Right renal pelvis (tissue), 4 donors: ENCODE measurements around the gene ARHGEF16. TPM values are rescaled to one million over a fixed set of nuclear protein-coding genes. Genes with fewer than 3 reads are reported as not detected.
A peak's percentile ranks its signal among the peaks of the same experiment; 100 is the strongest.

Source experiments
- DNase-seq, 4 donors: peaks; one replicate each; pipeline ENCODE4 v3.0.0-alpha.2; 2013; ENCODE audit warnings: low read depth in 4 of 4, low spot score in 3 of 4, missing footprints in 1 of 4
- polyA plus RNA-seq, 4 donors: library from polyadenylated mRNA; unstranded; fragments of 120-200 nt; gene quantifications; one replicate each; pipeline ENCODE4 v1.2.1, GENCODE V29; 2013; ENCODE audit not compliant: insufficient read length in 4 of 4

ARHGEF16 gene
- polyA plus RNA-seq, 4 donors = 16.1 to 25.7 (median 17.6) TPM

- no peak for DNase-seq
These were observed 42.5 kb downstream of the ARHGEF16 start for GRCh38 chr1:3496916-3497315.

GRCh38 chr1:3497521-3497920 is 43.1 kb downstream of the ARHGEF16 start:
- DNase-seq = no peak

GRCh38 chr1:3498246-3498930 is 43.9 kb downstream of the ARHGEF16 start:
- DNase-seq = no peak

- DNase-seq = no peak
These were observed 44.5 kb downstream of the ARHGEF16 start for GRCh38 chr1:3498986-3499385.

- DNase-seq = no peak
These were observed 45.1 kb downstream of the ARHGEF16 start for GRCh38 chr1:3499611-3500010.

- no peak for DNase-seq
These were observed 45.9 kb downstream of the ARHGEF16 start for GRCh38 chr1:3500265-3500835.

GRCh38 chr1:3501437-3501836 is 47.0 kb downstream of the ARHGEF16 start:
- DNase-seq = no peak

GRCh38 chr1:3501856-3502640 is 47.6 kb downstream of the ARHGEF16 start:
- peak; percentile 64 to 78 (median 67) for DNase-seq

- DNase-seq = no peak
These were observed 48.4 kb downstream of the ARHGEF16 start for GRCh38 chr1:3502641-3503524.

- no peak for DNase-seq
These were observed 49.0 kb downstream of the ARHGEF16 start for GRCh38 chr1:3503525-3503886.

- DNase-seq = no peak
These were observed 49.8 kb downstream of the ARHGEF16 start for GRCh38 chr1:3504151-3504821.

GRCh38 chr1:3504822-3505153 is 50.3 kb downstream of the ARHGEF16 start:
- DNase-seq = no peak

- no peak for DNase-seq
These were observed 50.7 kb downstream of the ARHGEF16 start for GRCh38 chr1:3505161-3505560.

- no peak for DNase-seq
These were observed 51.6 kb downstream of the ARHGEF16 start for GRCh38 chr1:3506041-3506440.

GRCh38 chr1:3506943-3507342 is 52.5 kb downstream of the ARHGEF16 start:
- no peak for DNase-seq

GRCh38 chr1:3507636-3508275 is 53.3 kb downstream of the ARHGEF16 start:
- no peak for DNase-seq

GRCh38 chr1:3508757-3509415 is 54.4 kb downstream of the ARHGEF16 start:
- no peak for DNase-seq

GRCh38 chr1:3509721-3510120 is 55.3 kb downstream of the ARHGEF16 start:
- no peak for DNase-seq
